GM21367 (cell line): ENCODE measurements around the gene UNC13D.

Source experiments
- ATAC-seq: cut with Tn5 transposase; IDR thresholded peaks from one replicate; pipeline ENCODE4 v1.9.1; 2021; ENCODE audit not compliant: unreplicated experiment

Gene UNC13D

GRCh38 chr17:75835654-75835987, 8.6 kb downstream of the UNC13D start:
- ATAC-seq: no peak

DNA sequence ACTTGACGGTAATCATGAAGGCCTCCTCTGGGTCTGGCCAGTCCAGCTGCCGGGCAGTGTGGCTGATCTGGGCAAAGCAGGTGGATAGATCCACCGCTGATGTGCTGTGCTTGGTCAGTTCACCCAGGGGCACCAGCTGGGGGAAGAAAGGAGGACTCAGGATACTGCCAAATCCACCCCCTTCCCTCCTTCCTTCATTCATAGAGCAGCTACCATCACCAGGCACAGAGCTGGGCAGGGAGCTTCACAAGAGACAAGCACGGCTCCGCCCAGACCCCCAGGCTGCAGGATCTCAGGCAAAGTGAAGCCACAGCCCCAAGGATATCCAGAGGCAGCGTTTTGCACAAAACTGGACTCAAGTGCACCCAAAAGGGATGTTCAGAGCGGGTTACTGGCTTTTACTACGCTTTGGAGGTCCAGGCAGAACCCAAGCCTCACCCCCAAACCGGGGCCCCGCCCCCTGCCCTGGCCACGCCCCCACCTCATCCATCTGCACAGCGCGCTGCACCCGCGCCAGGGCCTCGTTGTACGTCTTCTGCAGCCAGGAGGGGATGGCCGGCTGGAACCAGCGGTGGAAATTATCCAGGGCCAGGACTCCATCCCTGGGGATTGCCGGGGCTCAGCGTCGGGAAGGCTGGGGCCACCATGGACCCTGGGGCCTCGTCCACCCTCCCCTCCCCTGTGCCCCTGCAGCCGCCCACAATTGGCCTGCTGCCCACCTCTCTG, 9.1 kb downstream of the UNC13D start:
- ATAC-seq: no peak

- ATAC-seq: no peak
Measured at GRCh38 chr17:75834279-75834920, 9.8 kb downstream of the UNC13D start.

GRCh38 chr17:75832652-75833400, 11.4 kb downstream of the UNC13D start:
- no peak for ATAC-seq

DNA sequence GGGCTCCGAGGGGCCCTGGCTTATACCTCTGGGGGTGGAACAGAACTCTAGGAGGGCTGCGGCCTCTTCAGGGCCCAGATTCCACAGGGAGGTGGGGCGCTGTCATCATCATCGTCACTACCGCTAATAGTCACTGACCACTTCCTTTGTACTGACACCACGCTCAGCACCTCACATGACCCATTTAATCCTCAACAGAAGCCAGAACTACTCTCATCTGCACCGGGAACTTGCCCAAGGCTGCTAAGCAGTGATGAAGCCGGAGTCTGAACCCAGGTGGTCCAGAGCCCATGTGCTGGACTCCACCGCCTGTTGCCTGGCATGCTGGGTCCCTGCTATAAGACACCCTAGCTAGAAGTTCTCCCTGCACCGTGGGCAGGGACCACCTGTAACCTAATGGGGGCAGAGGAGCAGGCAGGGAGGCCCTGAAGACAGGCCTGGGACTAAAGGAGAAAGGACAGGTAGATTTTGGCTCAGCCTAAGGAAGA, 12.0 kb downstream of the UNC13D start:
- no peak for ATAC-seq

DNA sequence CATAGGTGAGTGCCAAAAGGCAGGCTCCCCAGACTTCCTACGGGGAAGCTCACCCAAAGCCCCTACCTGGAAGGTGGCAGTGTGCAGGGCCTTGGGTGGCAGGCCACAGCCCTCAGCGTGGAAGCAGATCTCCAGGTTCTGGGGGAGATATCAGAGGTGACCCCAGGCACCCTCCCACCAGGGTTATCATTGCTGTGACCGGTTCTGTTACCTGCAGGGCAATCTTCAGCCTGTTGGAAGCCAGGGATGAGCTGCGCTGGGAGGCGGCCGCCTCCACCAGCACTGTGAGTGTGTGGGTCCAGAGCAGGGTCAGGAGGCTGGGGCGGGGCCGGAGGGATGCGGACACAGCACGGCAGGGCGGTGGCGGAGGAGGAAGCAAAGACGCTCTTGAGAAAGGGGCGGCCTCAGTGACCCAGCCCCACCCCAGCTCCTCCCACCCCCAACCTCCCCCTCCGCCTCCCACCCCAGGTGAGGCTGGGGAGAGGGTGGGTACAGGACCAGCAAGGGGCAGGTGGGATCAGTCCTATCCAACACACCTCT, 13.1 kb downstream of the UNC13D start:
- ATAC-seq: no peak

GRCh38 chr17:75830164-75831031, 13.8 kb downstream of the UNC13D start:
- no peak for ATAC-seq

GRCh38 chr17:75829747-75830146, 14.5 kb downstream of the UNC13D start:
- ATAC-seq: no peak

DNA sequence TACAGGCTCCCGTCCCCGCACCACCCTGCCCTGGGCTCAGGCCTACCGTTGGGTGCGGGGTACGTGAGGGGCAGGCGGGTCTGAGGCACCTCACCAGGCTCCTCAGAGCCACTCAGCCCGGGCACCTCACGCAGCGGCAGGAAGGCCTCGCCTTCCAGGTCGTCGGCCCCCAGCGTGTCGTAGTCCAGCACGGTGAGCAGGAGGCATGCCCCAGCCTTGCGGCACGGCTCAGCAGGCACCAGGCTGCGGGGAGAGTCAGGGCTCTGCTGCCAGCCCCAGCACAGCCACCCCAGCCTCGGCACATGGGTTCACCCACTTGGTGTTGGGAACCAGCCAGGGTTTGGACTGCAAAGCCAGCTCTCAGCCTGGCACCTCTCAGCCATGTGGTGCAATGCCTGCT, 15.5 kb downstream of the UNC13D start:
- no peak for ATAC-seq

DNA sequence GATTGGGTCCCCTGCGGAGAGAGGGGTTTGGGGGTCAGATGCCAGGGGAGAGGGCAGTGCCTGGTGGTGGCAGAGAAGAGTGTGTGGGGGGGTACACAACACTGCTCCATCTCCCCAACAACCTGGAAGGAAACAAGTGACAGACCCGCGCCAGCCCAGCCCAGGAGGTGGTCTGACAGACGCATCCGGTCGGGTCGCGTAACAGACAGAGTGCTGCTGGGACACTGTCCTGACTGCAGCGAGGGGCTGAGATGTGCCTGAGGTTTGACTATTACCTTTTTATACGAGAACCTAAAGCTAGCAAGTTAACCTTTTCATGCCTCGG, 16.2 kb downstream of the UNC13D start:
- no peak for ATAC-seq

DNA sequence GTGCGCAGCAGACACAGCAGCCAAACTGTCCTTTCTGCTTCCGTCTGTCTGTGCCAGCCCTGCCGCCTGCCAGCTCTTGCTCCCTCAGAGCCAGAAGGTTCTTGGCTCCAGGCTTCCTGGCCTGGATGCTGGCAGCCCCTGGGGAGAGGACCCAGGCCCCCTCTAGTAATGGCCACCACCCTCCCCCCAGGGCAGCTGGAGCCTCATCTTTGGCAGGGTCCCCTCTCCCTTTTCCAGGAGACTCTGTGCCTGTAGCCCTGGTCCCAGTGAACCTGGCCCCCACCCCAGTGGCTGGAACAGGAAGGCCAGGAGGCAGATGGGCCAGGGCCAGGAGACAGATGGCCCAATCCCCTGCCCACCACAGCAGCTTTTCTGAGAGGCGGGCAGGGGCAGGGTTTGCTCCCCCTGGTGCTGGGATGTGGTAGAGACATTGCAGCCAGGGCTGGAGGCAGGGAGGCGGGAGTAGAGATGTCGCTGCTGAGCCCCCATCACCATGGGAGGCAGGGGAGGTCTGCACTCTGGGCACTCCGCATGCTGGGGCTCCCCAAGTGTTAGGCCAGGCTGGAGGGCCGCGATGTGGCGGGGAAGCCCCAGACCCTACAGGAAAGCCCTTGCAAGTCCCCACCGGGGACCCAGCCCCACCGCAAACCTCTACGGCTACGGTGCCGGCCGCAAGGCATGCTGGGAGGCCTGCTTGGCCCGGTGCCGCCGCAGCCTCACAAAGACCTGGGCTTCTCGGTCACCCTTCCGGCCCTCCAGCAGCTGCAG, 16.7 kb downstream of the UNC13D start:
- no peak for ATAC-seq

- ATAC-seq: no peak
Measured at GRCh38 chr17:75826561-75827307, 17.5 kb downstream of the UNC13D start.

GRCh38 chr17:75825748-75826370, 18.3 kb downstream of the UNC13D start:
- no peak for ATAC-seq

- no peak for ATAC-seq
Measured at GRCh38 chr17:75825149-75825552, 19.1 kb downstream of the UNC13D start.

GRCh38 chr17:75824666-75825065, 19.5 kb downstream of the UNC13D start:
- no peak for ATAC-seq

DNA sequence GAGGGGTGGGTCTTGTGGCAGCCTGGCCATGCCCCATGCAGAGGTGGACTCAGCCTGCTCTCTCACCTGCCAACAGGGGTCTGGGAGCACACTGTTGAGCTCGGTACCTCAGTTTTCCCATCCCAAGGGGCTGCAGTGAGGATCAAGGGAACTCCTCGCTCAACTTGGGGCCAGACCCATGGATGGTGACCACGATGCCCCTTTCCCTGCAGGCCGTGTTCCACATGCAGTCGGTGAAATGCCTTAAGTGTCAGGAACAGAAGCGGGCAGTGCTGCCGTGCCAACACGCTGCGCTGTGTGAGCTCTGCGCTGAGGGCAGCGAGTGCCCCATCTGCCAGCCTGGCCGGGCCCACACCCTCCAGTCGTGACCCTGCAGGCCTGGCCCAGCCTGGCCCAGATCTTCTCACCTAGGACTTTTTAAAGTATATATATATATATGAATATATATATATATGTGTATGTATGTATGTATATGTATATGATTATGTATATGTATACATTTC, 20.1 kb downstream of the UNC13D start:
- no peak for ATAC-seq

GRCh38 chr17:75823257-75824041, 20.8 kb downstream of the UNC13D start:
- ATAC-seq: no peak

GRCh38 chr17:75822800-75823166, 21.4 kb downstream of the UNC13D start:
- ATAC-seq: no peak
